Lower leg skin (tissue), 3 donors: ENCODE data around the gene CRELD2.

Experiments
- POLR2A ChIP-seq, 2 donors: fragments of 450-650 bp; IDR thresholded peaks; one replicate each; pipeline ENCODE4 v1.6.1; 2016 to 2017; ENCODE audit warnings: antibody characterized with exemption in 2 of 2, mild to moderate bottlenecking in 1 of 2, moderate library complexity in 1 of 2
- TF ChIP-seq, protein P1 (sequence below), 3 donors: fragments of 450-650 bp; IDR thresholded peaks; one replicate each; pipeline ENCODE4 v1.5.1; 2016; ENCODE audit warnings: antibody characterized with exemption in 3 of 3, mild to moderate bottlenecking in 3 of 3, moderate library complexity in 2 of 3

DNA sequence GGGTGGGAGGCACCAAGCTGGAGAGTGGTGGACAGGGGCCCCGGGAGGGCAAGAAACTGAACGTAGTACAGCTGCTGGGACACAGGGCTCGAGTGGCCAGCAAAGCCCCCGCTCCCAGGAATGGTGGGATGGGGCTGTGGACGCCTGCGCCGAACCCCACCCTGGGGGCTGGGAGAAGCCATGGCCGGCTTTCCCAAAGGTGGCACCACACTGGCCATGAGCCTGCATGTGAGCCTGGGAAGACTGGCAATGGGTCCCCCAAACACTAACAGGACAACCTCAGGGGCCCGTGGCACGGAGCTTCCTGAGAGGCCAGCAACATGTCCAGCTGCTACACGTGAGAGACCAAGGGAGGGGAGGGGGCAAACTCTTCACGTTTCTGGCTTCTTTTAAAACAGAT, 4.2 kb upstream of the CRELD2 start:
- TF ChIP-seq, protein P1, sequence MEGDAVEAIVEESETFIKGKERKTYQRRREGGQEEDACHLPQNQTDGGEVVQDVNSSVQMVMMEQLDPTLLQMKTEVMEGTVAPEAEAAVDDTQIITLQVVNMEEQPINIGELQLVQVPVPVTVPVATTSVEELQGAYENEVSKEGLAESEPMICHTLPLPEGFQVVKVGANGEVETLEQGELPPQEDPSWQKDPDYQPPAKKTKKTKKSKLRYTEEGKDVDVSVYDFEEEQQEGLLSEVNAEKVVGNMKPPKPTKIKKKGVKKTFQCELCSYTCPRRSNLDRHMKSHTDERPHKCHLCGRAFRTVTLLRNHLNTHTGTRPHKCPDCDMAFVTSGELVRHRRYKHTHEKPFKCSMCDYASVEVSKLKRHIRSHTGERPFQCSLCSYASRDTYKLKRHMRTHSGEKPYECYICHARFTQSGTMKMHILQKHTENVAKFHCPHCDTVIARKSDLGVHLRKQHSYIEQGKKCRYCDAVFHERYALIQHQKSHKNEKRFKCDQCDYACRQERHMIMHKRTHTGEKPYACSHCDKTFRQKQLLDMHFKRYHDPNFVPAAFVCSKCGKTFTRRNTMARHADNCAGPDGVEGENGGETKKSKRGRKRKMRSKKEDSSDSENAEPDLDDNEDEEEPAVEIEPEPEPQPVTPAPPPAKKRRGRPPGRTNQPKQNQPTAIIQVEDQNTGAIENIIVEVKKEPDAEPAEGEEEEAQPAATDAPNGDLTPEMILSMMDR (IDR thresholded peaks at IDR 0.05), result no peak
- no peak for TF ChIP-seq POLR2A (IDR thresholded peaks at IDR 0.05)
